Epithelial cell of esophagus (primary cell): ENCODE data around the gene DRAM2.

Source experiments
- DNase-seq: peaks from one replicate; pipeline ENCODE4 v3.0.0; 2010; ENCODE audit warnings: low read depth
- H3K4me3 ChIP-seq: 2 replicates; pipeline ENCODE4 v1.5.1; 2011; ENCODE audit warnings: mild to moderate bottlenecking, low read length, control low read depth
- TF ChIP-seq, protein P1 (sequence below): IDR thresholded peaks from 2 replicates; pipeline ENCODE4 v1.5.1; 2011; ENCODE audit warnings: low read depth, mild to moderate bottlenecking, low read length, control low read depth, inconsistent platforms; ENCODE audit not compliant: insufficient read depth; ENCODE audit errors: missing control alignments

DRAM2 gene

DNA sequence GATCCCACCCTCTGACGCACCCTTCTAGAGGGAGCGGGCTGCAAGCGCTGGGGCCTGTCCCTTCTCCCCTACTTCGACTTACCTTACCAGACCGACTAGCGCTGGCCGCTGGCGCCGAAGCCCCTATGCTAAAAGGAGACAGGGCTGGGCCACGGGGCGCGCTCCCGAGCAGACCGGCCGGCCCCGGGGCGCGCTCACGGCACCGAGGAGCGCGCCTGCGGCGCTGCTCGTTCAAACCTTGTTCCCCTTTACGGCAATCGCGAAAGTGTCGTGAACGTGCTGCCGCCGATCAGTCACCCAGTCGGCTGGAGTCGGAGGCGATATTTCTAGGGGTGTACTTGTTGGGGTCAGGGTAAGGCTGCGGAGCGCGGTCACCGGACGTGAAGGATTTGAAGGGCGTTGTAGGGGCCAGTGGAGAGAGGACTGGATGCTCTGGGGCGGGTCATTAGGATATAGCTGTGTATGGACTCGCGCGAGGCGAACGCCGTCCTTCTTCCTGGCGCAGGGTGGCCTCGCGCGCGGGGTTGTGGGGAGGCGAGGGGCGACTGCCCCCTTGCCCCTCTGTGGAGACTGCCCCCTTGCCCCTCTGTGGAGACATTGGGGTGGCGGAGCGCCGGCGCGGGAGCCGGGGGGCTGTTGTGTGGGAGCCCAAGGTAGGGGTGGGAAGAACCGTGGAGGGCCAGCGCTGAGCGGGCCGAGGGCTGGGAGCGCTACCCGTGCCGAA is at the start of gene DRAM2, which contains the start of gene CEPT1:
TSS of gene DRAM2 (minus strand) at position 138 of the 724 bp plus-strand sequence. CDS start 8,539 bp downstream, outside the sequence.
TSS of gene CEPT1 (plus strand) at position 268 of the 724 bp plus-strand sequence. CDS start 7,492 bp downstream, outside the sequence.
- DNase-seq, result peak; percentile 96
- peak within 1 kb of the TSS; percentile 89 for H3K4me3 ChIP-seq
- TF ChIP-seq, protein P1, sequence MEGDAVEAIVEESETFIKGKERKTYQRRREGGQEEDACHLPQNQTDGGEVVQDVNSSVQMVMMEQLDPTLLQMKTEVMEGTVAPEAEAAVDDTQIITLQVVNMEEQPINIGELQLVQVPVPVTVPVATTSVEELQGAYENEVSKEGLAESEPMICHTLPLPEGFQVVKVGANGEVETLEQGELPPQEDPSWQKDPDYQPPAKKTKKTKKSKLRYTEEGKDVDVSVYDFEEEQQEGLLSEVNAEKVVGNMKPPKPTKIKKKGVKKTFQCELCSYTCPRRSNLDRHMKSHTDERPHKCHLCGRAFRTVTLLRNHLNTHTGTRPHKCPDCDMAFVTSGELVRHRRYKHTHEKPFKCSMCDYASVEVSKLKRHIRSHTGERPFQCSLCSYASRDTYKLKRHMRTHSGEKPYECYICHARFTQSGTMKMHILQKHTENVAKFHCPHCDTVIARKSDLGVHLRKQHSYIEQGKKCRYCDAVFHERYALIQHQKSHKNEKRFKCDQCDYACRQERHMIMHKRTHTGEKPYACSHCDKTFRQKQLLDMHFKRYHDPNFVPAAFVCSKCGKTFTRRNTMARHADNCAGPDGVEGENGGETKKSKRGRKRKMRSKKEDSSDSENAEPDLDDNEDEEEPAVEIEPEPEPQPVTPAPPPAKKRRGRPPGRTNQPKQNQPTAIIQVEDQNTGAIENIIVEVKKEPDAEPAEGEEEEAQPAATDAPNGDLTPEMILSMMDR, result no peak

GRCh38 chr1:111184663-111185062 is 44.8 kb upstream of the DRAM2 start:
- no peak for DNase-seq
- TF ChIP-seq, protein P1, result no peak
- H3K4me3 ChIP-seq, result no peak overlapping the region

DNA sequence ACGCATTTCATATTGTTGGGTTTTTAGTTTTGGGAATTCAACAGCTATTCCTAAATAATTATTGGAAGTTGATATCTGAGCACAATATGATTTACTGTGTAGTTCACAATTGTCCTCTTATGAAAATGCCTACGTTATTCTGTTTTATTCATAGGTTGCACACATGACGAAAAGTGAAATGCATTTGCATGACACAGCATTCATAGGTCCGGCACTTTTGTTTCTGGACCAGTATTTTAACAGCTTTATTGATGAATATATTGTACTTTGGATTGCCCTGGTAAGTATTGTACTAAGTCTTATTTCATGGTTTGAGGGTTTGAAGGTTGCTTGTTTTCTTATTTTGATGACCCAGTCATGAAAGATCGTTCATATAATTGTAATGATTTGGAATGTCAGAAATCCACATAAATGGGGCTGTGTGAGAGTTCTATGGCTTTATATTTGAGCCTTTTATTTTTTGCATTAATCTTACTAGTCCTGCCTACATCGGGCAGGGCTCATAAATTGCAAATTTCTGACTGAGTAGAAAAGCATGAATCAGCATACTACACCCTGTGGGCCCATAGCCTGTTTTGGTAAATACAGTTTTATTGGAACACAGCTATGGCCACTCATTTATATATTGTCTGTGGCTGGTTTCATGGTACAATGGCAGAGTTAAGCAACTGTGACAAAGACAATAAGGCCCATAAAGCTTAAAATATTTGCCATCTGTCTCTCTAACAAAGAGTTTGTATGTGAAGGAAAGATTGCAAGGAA is 43.6 kb upstream of the DRAM2 start:
- TF ChIP-seq, protein P1, result no peak
- peak; percentile 27 for DNase-seq
- H3K4me3 ChIP-seq, result no peak overlapping the region

- TF ChIP-seq, protein P1, result no peak
- DNase-seq, result no peak
- no peak overlapping the region for H3K4me3 ChIP-seq
Observed at GRCh38 chr1:111182052-111182451, 42.2 kb upstream of the DRAM2 start.

- TF ChIP-seq, protein P1, result no peak
- no peak overlapping the region for H3K4me3 ChIP-seq
- DNase-seq, result no peak
Observed at GRCh38 chr1:111179968-111180533, 40.2 kb upstream of the DRAM2 start.

DNA sequence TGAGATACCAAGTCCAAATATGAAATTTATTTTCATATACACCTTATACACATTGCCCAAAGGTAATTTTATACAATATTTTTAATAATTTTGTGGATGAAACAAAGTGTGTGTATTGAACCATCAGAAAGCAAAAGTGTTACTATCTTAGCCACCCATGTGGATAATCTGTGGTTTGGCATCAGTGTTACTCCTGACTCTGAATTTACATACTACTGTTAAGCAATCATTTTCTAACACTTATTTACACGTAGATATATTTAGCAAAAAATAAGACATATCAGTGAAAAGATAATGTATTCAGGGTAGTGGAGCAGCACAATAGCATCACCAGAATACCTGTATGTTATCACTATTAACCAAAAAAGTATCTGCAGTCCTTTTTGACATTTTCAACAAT is 36.8 kb upstream of the DRAM2 start:
- TF ChIP-seq, protein P1, result no peak
- H3K4me3 ChIP-seq, result no peak overlapping the region
- no peak for DNase-seq
